ENCODE results near the gene FGG.

DNA sequence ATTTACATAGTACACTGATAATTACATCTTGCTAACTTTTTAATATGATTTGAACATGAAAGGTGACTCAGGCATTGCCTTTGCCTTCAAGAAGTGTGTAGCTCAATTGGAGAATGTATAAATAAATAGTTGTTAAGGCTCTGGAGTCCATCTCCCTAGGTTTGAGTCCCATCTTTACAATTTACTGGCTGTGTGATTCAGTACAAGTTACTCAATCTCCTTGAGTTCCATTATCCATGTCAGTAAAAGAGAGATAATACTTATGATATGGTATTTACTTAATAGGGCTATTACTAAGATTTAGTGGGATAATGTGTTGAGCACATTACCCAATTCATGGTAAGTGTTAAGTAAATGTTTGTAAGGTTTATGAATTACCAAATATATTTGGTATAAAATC lies 1.9 kb upstream of the FGG start:
- TF ChIP-seq, protein P1, sequence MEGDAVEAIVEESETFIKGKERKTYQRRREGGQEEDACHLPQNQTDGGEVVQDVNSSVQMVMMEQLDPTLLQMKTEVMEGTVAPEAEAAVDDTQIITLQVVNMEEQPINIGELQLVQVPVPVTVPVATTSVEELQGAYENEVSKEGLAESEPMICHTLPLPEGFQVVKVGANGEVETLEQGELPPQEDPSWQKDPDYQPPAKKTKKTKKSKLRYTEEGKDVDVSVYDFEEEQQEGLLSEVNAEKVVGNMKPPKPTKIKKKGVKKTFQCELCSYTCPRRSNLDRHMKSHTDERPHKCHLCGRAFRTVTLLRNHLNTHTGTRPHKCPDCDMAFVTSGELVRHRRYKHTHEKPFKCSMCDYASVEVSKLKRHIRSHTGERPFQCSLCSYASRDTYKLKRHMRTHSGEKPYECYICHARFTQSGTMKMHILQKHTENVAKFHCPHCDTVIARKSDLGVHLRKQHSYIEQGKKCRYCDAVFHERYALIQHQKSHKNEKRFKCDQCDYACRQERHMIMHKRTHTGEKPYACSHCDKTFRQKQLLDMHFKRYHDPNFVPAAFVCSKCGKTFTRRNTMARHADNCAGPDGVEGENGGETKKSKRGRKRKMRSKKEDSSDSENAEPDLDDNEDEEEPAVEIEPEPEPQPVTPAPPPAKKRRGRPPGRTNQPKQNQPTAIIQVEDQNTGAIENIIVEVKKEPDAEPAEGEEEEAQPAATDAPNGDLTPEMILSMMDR (IDR thresholded peaks at IDR 0.05), result no peak
- no peak for TF ChIP-seq POLR2A (IDR thresholded peaks at IDR 0.05)
- no peak for TF ChIP-seq EP300 (IDR thresholded peaks at IDR 0.05)
